ENCODE measurements around the gene CNN3.

GRCh38 chr1:94921977-94922376 is 4.9 kb downstream of the CNN3 start:
- TF ChIP-seq, protein P1, sequence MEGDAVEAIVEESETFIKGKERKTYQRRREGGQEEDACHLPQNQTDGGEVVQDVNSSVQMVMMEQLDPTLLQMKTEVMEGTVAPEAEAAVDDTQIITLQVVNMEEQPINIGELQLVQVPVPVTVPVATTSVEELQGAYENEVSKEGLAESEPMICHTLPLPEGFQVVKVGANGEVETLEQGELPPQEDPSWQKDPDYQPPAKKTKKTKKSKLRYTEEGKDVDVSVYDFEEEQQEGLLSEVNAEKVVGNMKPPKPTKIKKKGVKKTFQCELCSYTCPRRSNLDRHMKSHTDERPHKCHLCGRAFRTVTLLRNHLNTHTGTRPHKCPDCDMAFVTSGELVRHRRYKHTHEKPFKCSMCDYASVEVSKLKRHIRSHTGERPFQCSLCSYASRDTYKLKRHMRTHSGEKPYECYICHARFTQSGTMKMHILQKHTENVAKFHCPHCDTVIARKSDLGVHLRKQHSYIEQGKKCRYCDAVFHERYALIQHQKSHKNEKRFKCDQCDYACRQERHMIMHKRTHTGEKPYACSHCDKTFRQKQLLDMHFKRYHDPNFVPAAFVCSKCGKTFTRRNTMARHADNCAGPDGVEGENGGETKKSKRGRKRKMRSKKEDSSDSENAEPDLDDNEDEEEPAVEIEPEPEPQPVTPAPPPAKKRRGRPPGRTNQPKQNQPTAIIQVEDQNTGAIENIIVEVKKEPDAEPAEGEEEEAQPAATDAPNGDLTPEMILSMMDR (IDR thresholded peaks at IDR 0.05; ENCODE audit: low read depth, low read length, missing input control) = no peak
- TF ChIP-seq RAD21 (IDR thresholded peaks at IDR 0.05) (no peak), TAF1 (conservative IDR thresholded peaks at IDR 0.05) (no peak), JUND (IDR thresholded peaks at IDR 0.05) (no peak), MAX (IDR thresholded peaks at IDR 0.05) (no peak), EGR1 (IDR thresholded peaks at IDR 0.05; ENCODE audit: low read depth in 2 of 2) (no peak), HNF4G (IDR thresholded peaks at IDR 0.05) (no peak), ATF3 (IDR thresholded peaks at IDR 0.05) (no peak)
- TF ChIP-seq, protein P2, sequence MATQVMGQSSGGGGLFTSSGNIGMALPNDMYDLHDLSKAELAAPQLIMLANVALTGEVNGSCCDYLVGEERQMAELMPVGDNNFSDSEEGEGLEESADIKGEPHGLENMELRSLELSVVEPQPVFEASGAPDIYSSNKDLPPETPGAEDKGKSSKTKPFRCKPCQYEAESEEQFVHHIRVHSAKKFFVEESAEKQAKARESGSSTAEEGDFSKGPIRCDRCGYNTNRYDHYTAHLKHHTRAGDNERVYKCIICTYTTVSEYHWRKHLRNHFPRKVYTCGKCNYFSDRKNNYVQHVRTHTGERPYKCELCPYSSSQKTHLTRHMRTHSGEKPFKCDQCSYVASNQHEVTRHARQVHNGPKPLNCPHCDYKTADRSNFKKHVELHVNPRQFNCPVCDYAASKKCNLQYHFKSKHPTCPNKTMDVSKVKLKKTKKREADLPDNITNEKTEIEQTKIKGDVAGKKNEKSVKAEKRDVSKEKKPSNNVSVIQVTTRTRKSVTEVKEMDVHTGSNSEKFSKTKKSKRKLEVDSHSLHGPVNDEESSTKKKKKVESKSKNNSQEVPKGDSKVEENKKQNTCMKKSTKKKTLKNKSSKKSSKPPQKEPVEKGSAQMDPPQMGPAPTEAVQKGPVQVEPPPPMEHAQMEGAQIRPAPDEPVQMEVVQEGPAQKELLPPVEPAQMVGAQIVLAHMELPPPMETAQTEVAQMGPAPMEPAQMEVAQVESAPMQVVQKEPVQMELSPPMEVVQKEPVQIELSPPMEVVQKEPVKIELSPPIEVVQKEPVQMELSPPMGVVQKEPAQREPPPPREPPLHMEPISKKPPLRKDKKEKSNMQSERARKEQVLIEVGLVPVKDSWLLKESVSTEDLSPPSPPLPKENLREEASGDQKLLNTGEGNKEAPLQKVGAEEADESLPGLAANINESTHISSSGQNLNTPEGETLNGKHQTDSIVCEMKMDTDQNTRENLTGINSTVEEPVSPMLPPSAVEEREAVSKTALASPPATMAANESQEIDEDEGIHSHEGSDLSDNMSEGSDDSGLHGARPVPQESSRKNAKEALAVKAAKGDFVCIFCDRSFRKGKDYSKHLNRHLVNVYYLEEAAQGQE (IDR thresholded peaks at IDR 0.05) = no peak

Measured in liver (tissue), 3 donors.